ENCODE data around the gene SRCIN1.

GRCh38 chr17:38617074-38617860 is 11.5 kb upstream of the SRCIN1 start:
- TF ChIP-seq POLR2A (IDR thresholded peaks at IDR 0.05) (no peak), CTCF (IDR thresholded peaks at IDR 0.05 in 4 of 5, conservative IDR thresholded peaks at IDR 0.05 in 1 of 5) (no peak)

Measured in gastrocnemius medialis (tissue), 4 donors.